8988T (cell line): ENCODE measurements around the gene SCG2.
"Not testable (repeated sequence)": the region's sequence is repeated elsewhere in the genome, so short reads cannot be mapped to it uniquely, and the experiment has no call there.

ENCODE experiments used
- DNase-seq: peaks from one replicate; pipeline ENCODE4 v3.0.0; 2011

The SCG2 gene

DNA sequence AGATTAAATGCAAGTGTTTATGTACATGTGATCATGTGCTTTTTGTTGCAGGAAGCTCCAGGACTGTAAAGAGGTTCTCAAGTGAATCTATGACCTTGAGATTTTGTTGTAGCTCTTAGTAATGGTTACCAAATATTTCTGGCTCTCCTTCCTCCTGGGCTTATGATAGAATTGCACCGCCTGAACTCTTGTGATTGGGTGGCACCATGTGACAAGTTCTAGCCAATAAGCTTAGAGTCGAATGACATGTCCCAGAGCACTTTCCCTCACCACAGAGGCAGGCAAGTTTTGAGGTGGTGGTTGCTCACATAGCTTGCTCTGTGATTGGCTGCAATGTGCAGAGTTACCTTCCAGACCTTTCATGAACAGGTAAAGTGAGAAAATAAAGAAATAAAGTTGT, 8.9 kb upstream of the SCG2 start:
- DNase-seq, result no peak

DNA sequence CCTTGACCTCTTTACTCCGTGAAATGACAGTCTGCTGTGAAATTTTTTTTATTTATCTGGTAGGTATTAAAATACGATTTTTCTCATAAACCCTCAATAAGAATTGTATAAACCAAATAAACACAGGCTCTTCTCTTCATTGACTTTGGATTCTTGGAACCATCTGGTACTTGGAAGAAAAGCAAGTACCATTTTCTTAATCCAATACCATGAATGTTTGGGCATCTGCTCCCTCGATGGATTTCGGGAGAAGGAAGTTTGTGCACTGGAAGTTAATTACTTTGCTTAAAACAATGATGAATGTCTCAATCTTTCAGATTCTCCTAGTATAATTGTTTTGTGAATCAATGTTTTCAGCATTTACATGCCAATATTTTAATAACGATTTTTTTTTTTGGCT, 5.3 kb upstream of the SCG2 start:
- DNase-seq, result no peak

DNA sequence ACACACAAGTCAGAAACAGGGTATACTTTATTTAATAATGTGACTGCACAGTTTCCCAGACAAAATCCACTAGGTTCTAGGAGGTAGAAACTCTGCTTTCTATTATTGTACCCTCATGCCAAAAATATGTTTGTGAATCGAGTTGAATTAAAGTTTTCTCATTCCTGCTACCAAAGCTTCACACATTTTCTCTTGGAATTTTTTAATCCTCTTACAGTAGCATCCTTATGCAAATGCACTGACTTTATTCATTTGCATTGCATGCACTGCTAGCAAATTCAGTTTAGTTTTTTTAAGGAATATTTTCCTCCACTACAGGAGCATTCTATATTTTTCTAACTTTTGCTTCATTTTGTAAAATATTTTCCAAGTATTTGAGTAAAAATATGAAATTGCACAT, 4.8 kb upstream of the SCG2 start:
- no peak for DNase-seq

DNA sequence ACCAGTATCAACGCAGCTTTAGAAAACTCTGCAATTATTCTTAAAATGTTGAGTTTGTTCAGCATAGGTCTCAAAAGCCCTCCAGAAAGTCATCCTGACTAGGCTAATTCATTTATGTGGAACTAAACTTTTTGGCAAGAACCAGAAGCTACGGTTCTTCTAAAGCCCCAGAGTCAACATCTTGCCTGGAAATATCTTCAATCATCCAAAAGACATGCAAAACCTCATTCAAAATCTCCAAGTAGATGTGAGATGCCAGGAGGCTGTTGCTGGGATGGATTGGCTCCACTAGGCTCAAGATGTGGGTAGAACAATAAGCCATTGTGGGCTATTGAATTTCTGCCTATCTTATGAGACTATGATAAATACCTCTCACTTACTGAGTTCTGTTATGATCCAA, 2.1 kb upstream of the SCG2 start:
- no peak for DNase-seq

DNA sequence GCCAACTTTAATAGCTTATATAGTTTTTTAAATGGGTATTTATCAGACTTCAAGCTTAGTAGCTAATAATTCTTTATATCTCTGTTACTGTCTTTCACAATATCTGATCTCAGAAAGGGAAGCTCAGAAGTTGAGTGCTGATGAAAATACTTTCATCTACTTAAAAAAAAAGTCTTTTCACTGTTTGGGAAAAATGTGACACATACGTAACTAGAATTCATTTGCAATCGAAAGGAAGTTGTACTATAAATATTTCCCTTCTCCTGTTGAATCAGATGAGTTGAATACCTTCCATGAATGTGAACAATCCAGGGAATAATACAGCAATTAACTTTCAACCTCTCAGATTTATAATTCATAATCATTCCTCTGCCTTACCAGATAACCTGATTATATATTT, 811 bp upstream of the SCG2 start:
- no peak for DNase-seq

DNA sequence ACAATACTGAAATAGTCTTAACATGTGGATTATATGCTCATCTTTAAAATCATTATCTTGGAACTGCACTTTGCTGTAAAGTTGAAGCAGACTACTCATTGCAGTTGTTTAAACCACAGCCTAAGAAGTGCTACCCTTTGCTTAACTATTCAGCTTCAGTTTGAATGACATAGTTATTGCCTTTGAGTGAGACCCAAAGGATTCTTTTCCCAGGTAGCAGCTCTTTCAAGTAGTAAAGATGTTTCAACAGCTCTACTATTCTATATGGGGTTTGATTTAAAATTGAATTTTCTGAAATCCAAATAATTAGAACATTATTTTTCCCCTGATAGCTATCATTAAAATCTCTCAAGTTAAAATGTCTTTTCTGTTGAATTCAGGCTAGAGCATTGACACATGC, 1.1 kb downstream of the SCG2 start:
- DNase-seq, result no peak

DNA sequence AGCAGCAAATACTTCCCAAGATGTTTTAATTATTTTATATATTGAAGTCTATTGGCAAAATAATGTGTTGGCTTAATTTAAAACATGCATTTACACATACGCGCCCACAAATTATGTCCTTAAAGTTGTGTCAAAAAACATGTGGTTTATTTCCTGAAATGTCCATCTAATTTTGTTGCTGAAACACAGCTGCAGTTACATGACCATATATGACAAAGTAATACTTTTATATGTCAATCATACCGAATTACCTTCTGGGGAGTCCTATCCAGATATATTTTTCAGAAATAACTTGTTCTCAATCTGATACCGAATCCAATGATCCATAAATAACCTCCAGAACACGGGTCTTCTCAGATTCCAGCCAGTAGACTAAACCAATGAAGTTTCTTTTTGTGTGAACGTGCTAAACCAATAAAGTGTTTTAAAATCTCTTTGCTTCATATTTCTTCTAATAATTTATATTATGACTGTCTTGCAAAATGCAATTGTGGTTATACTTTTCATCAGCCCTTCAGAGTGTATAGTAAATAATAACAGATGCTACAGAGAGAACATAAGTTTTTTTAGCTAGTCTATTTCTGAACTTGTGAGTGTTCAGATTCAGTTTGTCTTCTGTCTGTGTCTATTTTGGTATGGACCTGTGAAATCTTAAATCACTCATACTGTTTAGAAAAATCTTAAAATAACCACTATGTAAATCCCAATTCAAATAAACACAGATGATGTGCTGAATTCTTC, 2.4 kb downstream of the SCG2 start:
- no peak for DNase-seq

DNA sequence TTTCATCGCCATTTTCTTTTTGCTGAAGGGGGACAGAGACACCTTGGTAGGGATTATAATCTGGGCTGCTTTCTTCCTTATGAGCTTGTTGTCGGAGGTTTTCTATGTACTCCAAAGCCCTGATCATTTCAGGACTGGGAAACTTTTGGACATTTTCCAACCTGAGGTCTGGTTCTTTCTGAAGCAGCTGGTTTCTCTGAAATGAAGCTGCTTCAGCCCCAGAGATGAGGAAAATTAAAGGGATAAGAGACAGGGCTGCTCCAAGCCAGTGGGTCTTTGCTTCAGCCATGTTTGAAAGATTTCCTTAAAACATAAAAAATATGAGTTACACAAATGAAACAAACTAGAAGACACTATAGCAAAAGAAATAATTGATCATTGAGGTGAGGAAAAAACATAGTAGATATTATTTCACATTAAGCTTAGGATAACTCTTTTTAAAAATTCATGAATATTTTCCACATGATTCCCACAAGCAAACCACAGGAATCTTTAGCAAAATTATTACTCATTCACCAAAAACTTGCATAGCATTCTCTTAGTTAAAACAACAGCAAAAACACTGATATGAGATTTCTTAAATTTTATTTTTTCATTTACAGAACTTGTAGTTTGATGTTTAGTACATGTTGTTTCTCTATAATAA, 3.0 kb downstream of the SCG2 start:
- no peak for DNase-seq

DNA sequence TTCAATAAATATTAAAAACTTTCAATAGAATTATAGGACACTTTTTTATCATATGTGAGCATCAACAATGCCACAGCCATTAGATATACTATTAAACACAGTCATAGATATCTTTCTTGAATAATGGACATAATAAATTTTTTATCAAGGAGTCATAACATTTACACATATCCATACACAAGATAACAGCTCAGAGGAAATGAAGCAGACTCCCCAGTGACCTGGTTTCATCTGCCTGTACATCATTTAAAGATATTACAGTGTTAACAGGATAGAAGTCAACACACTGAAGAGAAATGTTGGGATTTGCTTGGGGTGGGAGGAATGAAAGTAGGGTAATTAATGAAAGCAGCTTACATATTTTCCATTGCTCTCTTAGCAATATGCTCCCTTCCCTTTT, 5.1 kb downstream of the SCG2 start:
- DNase-seq, result no peak

DNA sequence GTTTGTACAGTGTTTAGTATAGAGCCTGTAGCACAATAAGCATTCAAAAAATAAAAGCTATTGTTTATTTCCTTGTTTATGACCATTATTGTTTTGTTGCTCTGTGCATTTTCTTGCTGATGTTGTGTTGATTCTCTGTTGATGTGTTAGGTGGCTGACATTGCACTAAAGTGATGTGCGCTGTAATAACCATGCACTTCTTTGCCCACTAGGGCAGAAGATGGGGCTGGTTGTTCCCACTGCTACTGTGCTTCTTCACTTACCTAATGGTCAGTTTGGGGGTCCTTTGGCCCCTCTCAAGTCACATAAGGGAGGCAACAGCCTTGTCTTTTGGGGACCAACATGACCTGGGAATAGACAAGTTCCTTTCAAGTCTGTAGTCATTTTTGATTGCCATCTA, 6.0 kb downstream of the SCG2 start:
- no peak for DNase-seq

DNA sequence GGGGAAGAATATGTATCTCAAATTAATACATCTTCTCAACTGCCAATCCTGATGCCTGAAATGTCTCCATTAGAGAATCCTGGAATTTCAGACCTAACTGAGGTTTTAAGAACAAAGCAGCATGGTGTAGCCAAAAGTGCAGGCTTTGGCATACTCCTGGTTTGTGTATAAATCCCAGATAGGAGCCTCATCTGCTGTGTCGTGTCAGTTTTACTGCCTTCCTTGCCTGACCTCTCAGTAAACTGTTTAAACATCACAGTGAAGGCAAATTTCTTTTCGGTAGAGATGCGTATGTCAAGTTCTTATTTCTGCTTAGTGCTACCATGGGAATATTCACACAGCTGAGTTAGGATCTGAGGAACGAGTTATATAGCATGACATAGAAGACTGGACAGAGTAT, 7.3 kb downstream of the SCG2 start:
- no peak for DNase-seq

DNA sequence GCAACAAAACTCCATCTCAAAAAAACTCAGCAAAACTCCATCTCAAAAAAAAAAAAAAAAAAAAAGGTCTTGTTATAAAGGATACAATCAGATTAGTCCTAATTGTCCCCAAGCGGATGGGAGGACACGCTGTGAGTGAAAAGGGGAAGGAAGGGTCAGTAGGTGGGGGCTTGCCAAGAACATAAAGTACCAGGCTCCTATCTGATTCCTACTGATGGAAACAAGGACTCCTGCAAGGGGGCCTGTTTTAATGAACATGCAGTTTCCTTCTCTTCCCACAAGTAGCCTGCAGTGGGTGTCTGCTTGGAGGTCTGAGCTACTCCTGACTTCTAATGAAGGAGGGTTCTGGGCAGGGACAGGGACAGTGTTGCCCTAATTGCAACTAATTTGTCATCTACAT, 7.9 kb downstream of the SCG2 start:
- no peak for DNase-seq

DNA sequence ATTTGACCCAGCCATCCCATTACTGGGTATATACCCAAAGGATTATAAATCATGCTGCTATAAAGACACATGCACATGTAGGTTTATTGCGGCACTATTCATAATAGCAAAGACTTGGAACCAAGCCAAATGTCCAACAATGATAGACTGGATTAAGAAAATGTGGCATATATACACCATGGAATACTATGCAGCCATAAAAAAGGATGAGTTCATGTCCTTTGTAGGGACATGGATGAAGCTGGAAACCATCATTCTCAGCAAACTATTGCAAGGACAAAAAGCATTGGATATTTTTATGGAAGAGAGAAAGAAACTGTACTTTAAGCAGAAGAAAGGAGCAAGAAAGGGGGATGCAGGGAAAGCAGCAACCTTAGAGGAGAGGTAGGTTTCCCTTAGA, 9.5 kb downstream of the SCG2 start:
- not testable (repeated sequence) for DNase-seq

DNA sequence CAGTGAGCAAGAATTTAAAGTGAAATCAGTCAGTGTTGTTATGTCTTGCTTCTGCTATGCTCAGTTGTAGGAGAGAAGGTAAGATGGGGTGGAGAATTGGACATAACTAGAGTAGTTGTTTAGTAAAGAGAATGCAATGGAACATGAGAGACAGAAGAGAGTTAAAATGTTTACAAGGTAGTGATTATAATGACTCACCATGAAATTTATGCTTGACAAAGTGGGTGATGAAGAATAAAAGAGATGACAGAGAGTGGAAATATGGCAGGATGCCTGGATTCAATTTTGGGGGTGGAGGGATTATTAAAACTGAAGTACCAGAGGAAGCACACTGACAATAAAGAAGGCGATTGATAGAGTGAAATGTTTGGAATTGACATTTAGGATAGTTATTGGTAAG, 10.6 kb downstream of the SCG2 start:
- DNase-seq, result no peak

DNA sequence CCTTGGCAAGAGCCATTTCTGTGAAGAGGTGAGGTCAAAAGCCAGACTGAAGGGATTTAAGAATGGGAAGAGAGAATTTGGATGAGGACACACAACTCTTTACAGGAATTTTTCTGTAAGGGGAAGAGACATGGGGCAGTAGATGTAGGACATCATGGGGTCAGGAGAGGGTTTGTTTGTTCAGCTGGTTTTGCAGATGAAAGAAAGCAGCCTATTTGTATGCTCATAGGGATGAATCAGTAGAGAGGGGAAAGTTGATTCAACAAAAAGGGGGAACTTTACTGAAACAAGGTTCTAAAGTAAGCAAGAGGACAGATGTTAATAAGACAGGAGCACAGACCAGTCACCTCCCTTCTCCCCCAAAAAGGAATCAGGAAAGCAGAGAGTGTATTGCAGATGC, 11.2 kb downstream of the SCG2 start:
- no peak for DNase-seq

DNA sequence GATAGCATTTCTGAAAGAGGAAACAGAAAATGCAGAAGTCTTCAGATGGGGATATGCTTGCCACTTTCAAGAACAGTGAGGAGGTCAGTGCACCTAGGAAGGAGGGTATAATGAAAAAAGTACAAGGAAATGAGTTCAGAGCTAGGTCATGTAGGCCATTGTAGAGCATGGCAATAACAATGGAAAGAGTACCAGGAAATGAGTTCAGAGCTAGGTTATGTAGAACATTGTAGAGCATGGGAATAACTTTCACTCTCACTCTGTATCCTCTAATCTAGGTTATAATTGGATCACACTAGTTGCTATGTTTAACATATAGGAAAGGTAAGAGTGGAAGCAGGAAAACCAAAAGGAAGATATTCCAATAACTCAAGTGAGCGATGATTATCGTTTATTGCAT, 12.3 kb downstream of the SCG2 start:
- no peak for DNase-seq

DNA sequence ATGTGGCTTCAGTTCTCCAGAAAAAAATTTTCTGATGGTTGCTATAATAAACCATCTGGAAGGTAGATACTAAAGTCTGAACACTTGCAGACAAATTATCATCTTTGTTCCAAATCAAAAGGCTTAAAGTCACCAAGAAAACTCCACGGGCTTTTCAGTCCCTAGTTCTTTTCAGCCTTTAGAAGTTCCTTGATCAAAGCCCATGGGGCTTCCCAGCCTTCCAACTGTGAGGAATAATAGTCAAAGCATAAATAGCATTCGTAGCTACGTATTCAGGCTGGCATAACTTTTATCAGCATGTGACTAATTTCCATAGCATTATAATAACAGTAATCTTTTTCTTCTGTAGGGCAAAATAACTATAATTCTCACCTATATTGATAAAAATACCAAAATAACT, 13.9 kb downstream of the SCG2 start:
- DNase-seq, result no peak

DNA sequence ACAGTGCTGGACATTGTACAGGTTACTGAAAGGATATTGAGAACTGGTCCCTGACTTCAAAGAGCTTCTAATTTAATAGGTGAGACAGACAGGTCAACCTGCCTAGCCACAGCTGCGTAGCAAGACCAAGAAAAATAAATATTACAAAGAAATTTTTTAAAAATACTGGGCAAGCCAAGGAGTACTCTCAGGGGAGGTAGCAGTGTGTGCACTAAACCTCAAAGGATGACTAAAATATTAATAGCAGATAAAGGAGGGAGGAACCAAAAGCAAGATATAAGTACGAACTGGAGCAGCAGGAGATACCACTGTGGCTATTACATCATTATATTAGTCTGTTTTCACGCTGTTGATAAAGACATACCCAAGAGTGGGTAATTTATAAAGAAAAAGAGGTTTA, 14.9 kb downstream of the SCG2 start:
- no peak for DNase-seq

DNA sequence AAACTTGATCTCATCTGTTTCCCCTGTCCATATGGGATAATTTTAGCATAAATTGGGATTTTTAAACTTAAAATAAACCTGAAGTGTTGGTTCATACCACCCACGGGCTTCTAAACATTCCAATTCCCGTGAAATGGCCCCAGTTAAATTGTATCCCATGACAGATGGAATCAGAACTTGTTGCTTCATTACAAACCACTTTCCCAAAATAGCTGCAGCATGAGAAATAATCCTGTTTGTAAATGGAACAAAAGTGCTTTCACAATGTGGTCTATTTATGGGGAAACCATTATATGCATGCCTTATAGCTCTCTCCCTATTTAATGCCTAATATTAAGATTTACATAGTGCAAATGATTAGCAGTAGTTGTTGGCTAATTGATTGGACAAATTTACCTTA, 15.9 kb downstream of the SCG2 start:
- no peak for DNase-seq

DNA sequence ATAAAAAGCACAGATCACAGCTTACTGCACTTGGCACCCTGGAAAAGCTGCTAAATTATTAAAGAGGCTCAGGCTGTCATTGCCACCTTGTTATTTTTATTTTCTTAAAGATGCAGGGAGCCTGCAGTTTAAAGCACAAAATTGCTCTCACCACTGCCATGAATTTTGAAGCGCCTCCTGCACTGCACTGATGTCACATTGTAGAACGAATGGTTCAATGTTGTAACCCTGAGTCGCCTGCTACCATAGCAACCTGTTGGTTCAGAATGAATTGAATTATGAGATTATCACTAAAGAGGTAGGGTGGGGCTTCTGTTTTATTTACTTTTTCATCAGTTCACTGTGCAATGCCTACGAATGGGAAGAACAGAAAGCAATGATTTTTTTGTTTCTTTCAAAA, 16.5 kb downstream of the SCG2 start:
- DNase-seq, result no peak

DNA sequence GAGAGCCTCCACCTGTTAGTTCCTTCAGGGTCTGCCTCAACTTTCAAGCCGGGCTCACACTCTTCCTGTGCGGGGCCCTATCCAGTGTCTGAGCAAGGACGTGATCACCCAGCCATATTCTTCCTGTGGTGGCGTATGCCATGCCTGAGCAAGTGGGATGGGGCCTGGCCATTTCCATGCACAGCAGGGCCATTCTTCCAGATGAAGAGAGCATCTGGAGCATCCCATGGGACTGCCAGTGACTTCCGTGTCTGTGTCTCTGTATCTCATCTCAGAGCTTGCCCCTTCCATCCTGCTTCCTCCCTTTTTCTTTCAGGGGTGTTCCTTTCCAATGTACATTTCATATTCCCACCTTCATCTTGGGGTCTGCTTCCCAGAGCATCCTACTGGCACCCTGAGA, 20.2 kb downstream of the SCG2 start:
- DNase-seq, result no peak

DNA sequence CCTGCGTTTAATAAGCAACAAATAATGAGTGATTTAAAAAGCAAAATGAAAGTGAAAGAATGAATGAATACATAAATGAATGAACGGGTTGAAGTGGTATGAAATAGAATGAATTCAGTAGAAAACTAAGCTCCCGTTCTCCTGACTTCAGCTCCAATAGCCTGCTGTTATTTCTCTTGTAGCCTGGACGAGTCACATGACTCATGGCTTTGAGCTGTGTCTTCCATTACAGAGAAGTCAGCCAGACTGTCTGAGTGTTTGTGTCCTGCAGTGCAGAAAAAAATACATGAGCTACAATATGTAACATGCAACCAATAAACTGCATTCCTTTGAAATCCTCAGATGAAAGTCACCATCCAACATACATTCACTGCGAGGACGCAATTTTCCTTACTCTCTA, 21.2 kb downstream of the SCG2 start:
- DNase-seq, result no peak

DNA sequence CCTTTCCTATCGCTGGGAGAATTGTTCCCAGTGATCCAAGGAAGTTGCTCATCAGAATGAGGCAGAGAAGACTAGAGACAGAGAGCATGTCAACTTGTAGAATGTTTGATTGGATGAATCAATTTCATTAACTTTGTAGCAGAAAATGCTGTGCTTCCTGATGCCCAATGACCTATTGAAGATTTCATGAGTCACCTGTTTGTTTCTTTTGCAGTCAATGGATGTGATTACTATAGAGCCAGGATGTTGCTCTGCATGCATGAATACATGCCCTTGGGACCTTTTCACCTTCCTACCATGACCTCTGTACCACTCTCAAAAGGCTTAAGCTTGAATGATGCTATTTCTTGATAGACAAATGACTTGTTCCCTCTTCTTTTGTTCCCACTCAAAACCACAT, 23.3 kb downstream of the SCG2 start:
- no peak for DNase-seq

DNA sequence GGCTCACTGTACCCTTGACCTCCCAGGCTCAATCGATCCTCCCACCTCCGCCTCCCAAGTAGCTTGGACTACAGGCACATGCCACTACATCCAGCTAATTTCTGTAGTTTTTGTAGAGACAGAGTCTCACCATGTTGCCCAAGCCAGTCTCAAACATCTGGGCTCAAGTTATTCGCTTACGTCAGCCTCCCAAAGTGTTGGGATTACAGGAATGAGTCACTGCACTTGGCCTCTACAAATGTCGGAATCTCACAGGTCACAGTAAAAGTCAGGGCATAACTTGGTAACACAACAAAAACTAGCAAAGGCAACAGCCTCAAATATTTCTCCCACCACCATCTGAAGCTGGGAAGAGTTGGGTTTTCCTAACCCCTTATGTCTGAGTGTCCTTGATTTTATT, 25.3 kb downstream of the SCG2 start:
- no peak for DNase-seq

DNA sequence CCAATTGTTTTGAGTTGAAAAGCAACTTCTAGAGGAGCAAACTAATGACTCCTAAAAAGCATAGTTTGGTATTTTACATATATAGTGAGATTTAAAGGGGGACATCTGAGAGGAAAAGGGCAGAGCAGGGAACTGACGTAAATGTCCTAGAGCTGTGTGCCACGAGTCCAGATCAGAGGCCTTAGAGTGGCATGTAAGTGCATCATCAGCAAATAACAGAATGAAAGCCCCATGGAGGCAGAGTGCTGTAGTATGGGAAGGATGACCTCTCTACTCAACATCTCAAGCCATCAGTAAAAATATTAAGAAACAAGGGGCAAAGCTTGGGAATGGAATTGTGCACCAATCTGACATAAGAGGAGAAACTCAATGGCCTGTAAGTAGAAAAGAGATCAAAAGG, 31.4 kb downstream of the SCG2 start:
- DNase-seq, result no peak
